Sigmoid colon (tissue), 7 donors: ENCODE data around the gene AQP1. TPM values are rescaled to one million over a fixed set of nuclear protein-coding genes. Genes with fewer than 3 reads are reported as not detected.

ENCODE experiments used
- DNase-seq: peaks from one replicate; pipeline ENCODE4 v3.0.0-alpha.2; 2019
- H3K27ac ChIP-seq, 4 donors: fragments of 200-600 bp; sonication (generic); one replicate each; pipeline ENCODE4 v1.5.1; 2016 to 2019; ENCODE audit warnings: mild to moderate bottlenecking in 1 of 4
- H3K27me3 ChIP-seq, 3 donors: fragments of 200-600 bp; sonication (generic); one replicate each; pipeline ENCODE4 v1.5.1; 2019; ENCODE audit warnings: mild to moderate bottlenecking in 1 of 3
- H3K36me3 ChIP-seq, 4 donors: fragments of 200-600 bp; sonication (generic); one replicate each; pipeline ENCODE4 v1.5.1; 2016 to 2019
- H3K4me1 ChIP-seq, 4 donors: fragments of 200-600 bp; sonication (generic); one replicate each; pipeline ENCODE4 v1.5.1; 2017 to 2019
- H3K4me3 ChIP-seq, 4 donors: fragments of 200-600 bp; sonication (generic); one replicate each; pipeline ENCODE4 v1.5.1; 2017 to 2019; ENCODE audit warnings: mild to moderate bottlenecking in 2 of 4, moderate library complexity in 1 of 4
- H3K9me3 ChIP-seq, 4 donors: fragments of 200-600 bp in 3 of 4; sonication (generic) in 3 of 4; one replicate each; pipeline versions ENCODE4 v1.5.1 to v1.6.1; 2013 to 2019
- EP300 ChIP-seq, 4 donors: sonication (generic); formaldehyde crosslinking; IDR thresholded peaks; one replicate each; pipeline ENCODE4 v1.6.1; 2017; ENCODE audit warnings: antibody characterized with exemption in 4 of 4
- POLR2A ChIP-seq, 2 donors: fragments of 450-650 bp; IDR thresholded peaks; one replicate each; pipeline ENCODE4 v1.6.1; 2016; ENCODE audit warnings: antibody characterized with exemption in 2 of 2, mild to moderate bottlenecking in 2 of 2, moderate library complexity in 2 of 2
- POLR2AphosphoS5 ChIP-seq, 4 donors: sonication (generic); formaldehyde crosslinking; IDR thresholded peaks; one replicate each; pipeline ENCODE4 v1.6.1; 2017; ENCODE audit warnings: antibody characterized with exemption in 4 of 4
- WGBS, 2 donors: extraction: QIAGEN DNeasy Blood & Tissue Kit; methylation state at CpG; one replicate each; pipeline ENCODE4 v1.1.7; 2013; 5-methylcytosine and 5-hydroxymethylcytosine counted together
- intact Hi-C: fragments of 100-400 bp; cut with DNase I; formaldehyde crosslinking; loops from one replicate; pipeline ENCODE4 v1.15.1; 2023
- polyA plus RNA-seq, 3 donors: library from polyadenylated mRNA; stranded (reverse); fragments of 200-250 nt; gene quantifications; one replicate each; pipeline ENCODE4 v1.2.3, GENCODE V29; 2013
- total RNA-seq, 4 donors: library from RNA; depleted of rRNA; stranded (reverse); fragments of >200 nt; gene quantifications; one replicate each; pipeline ENCODE4 v1.1.0, GENCODE V29; 2016
- TF ChIP-seq, protein P1 (sequence below), 4 experiments: fragments of 450-650 bp in 3 of 4; fragments of 200-600 bp in 1 of 4; IDR thresholded peaks; one replicate each; pipeline ENCODE4 v1.5.1; 2016 to 2019; ENCODE audit warnings: antibody characterized with exemption in 4 of 4, mild to moderate bottlenecking in 3 of 4, moderate library complexity in 2 of 4
- donor health status: healthy with polysubstance abuse.
- donor health status: Bipolar disorder and iron deficiency.
- donor health status: healthy.

The AQP1 gene
- total and polyA plus RNA-seq, 7 donors: 3.7 to 191 (median 66.0) TPM

DNA sequence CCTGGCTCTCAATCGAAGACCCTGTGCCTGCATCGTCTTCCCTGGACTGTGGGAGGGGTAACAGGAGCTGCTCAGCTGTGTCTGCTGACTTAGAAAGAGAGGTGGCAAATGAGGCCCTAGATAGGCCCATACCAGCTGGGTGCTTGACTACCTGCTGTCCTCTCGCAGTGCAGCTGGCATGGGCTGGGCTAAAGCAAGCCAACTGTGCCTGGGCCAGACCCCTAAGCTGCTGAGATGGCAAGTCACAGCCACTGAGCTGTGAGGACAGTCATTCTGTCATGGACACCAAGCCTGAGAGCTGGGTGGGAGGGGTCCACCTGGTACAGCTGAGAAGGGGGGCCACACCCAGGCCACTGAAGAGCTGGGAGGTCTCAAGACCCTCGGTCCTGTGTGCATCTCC is 45.8 kb upstream of the AQP1 start:
- no peaks in the 10 kb centered on the region for H3K27me3 ChIP-seq
- intact Hi-C loops: no loop called here
- no peak overlapping the region for H3K27ac ChIP-seq
- H3K36me3 ChIP-seq: no peaks in the 10 kb centered on the region
- 94% methylated on average over 4 of the region's 4 CpGs for WGBS, 2 donors
- no peak for TF ChIP-seq POLR2AphosphoS5 (IDR thresholded peaks at IDR 0.05)
- no peak for TF ChIP-seq EP300 (IDR thresholded peaks at IDR 0.05)
- TF ChIP-seq, protein P1, sequence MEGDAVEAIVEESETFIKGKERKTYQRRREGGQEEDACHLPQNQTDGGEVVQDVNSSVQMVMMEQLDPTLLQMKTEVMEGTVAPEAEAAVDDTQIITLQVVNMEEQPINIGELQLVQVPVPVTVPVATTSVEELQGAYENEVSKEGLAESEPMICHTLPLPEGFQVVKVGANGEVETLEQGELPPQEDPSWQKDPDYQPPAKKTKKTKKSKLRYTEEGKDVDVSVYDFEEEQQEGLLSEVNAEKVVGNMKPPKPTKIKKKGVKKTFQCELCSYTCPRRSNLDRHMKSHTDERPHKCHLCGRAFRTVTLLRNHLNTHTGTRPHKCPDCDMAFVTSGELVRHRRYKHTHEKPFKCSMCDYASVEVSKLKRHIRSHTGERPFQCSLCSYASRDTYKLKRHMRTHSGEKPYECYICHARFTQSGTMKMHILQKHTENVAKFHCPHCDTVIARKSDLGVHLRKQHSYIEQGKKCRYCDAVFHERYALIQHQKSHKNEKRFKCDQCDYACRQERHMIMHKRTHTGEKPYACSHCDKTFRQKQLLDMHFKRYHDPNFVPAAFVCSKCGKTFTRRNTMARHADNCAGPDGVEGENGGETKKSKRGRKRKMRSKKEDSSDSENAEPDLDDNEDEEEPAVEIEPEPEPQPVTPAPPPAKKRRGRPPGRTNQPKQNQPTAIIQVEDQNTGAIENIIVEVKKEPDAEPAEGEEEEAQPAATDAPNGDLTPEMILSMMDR (IDR thresholded peaks at IDR 0.05): no peak
- no peak for TF ChIP-seq POLR2A (IDR thresholded peaks at IDR 0.05)
- no peak for DNase-seq
- peaks cover 0 to 62% (median 45%) of the 10 kb centered on the region in 4 donors for H3K4me1 ChIP-seq
- no peaks in the 10 kb centered on the region for H3K9me3 ChIP-seq
- H3K4me3 ChIP-seq: no peak overlapping the region

DNA sequence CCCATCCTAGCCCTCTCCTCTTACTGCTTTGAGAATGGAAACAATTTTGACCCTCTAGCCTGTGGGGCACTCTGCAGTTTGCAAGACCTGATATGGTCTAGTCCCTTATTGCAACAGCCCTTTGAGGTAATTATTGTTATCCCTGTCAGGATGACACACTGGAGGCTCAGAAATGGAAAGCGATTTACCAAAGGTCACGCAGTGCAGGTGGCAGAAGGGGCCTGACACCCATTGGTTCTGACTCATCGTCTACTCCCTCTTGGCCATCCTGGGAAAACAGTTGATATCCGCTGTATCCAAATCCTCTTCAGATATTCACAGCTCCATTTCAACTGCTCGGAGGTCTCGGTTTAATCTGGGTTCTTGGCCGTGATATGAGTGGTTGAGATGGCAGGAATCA is 44.7 kb upstream of the AQP1 start:
- no peaks in the 10 kb centered on the region for H3K27me3 ChIP-seq
- no peak overlapping the region for H3K27ac ChIP-seq
- intact Hi-C loops: no loop called here
- no peak overlapping the region for H3K4me3 ChIP-seq
- TF ChIP-seq, protein P1 (IDR thresholded peaks at IDR 0.05): no peak
- TF ChIP-seq EP300 (IDR thresholded peaks at IDR 0.05) (no peak), POLR2A (IDR thresholded peaks at IDR 0.05) (no peak), POLR2AphosphoS5 (IDR thresholded peaks at IDR 0.05) (no peak)
- H3K36me3 ChIP-seq: peaks cover 0 to 1% (median under 1%) of the 10 kb centered on the region in 4 donors
- DNase-seq: no peak
- H3K9me3 ChIP-seq: no peaks in the 10 kb centered on the region
- 94 to 96% methylated on average over 7 of the region's 7 CpGs for WGBS, 2 donors
- peaks cover 0 to 63% (median 47%) of the 10 kb centered on the region in 4 donors for H3K4me1 ChIP-seq

DNA sequence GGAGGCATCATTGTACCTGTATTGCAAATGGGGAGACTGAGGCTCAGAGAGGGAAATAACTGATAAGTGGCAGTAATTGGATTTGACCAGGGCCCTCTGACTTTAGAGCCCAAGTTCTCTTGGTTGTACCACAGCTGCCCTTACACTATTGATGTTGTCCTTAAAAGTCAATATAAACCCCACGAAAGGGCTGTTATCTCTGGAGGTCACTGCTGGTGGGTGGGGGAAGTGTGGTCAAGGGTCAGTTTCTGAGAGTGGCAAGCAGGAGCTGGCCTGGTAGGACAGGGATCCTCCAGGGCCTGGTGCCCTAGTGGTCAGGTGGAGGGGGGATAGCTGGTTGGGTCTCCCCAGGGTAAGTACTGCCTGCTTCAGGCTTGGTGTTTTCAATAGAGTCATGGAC is 44.2 kb upstream of the AQP1 start:
- TF ChIP-seq POLR2AphosphoS5 (IDR thresholded peaks at IDR 0.05): no peak
- no peak for TF ChIP-seq POLR2A (IDR thresholded peaks at IDR 0.05)
- no peak for TF ChIP-seq EP300 (IDR thresholded peaks at IDR 0.05)
- TF ChIP-seq, protein P1 (IDR thresholded peaks at IDR 0.05): no peak
- 51 to 92% methylated on average over 1 of the region's 1 CpG for WGBS, 2 donors
- Histone ChIP-seq H3K9me3 (no peaks in the 10 kb centered on the region), H3K27ac (no peak overlapping the region), H3K4me3 (no peak overlapping the region), H3K27me3 (no peaks in the 10 kb centered on the region), H3K4me1 (peaks cover 0 to 63% (median 47%) of the 10 kb centered on the region in 4 donors), H3K36me3 (peaks cover 0 to 7% (median 6%) of the 10 kb centered on the region in 4 donors)
- no peak for DNase-seq
- intact Hi-C loops: no loop called here

DNA sequence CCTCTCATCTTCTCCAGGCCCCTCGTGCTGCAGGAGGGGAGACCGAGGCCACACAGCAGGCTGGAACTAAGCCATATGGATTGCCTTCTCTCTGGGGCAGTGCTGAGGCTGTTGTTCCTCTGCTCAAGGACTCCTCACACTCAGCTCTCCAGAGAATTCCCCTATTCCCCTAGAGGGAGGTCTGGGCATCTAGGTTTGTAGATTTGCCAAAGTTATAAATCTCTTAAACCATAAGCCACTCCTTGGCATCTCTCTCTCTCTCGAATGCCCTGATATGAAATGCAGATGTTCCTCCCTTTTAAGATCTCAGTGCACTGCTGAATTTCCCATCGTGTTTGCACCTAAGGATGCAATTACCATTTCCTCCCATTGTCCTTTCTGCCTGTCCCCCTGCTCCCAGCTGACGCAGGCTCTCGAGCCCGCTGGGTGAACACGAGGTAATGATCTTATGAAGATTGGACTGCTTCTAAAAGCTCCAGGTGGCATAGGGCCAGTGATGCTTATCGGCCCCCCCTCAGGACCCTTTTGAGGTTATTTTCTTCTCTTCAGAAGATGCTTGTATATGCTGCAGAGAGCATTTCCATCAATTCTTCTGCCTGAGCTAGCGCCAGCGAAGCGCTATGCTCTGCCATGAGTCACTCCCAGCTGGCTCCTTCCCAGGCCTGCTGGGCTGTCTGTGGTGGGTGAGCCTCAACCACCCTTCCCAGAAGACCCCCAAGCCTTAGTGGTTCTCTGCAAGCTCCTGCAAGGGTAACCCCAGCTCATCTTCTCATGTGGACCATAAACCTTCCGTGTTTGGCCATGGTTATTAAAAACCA is 41.6 kb upstream of the AQP1 start:
- no peaks in the 10 kb centered on the region for H3K27me3 ChIP-seq
- WGBS, 2 donors: 80 to 82% methylated on average over 13 of the region's 13 CpGs
- no peaks in the 10 kb centered on the region for H3K9me3 ChIP-seq
- peak overlapping the region; percentile 23 to 72 (median 64) for H3K27ac ChIP-seq
- peaks cover 0 to 32% (median 11%) of the 10 kb centered on the region in 4 donors for H3K36me3 ChIP-seq
- intact Hi-C loops: no loop called here
- TF ChIP-seq, protein P1 (IDR thresholded peaks at IDR 0.05): peak in 1 of 4 experiments; percentile 14
- TF ChIP-seq POLR2A (IDR thresholded peaks at IDR 0.05): no peak
- peak in 1 of 4 donors; percentile 14 for TF ChIP-seq POLR2AphosphoS5 (IDR thresholded peaks at IDR 0.05)
- no peak for TF ChIP-seq EP300 (IDR thresholded peaks at IDR 0.05)
- H3K4me1 ChIP-seq: peaks cover 0 to 40% (median 31%) of the 10 kb centered on the region in 4 donors
- no peak overlapping the region for H3K4me3 ChIP-seq
- no peak for DNase-seq
